Esophagus muscularis mucosa (tissue), 3 donors: ENCODE results near the gene NRXN3.

Experiments used
- POLR2A ChIP-seq: fragments of 450-650 bp; IDR thresholded peaks from one replicate; pipeline ENCODE4 v1.6.1; 2017; ENCODE audit warnings: antibody characterized with exemption, moderate library complexity, mild to moderate bottlenecking, low read depth
- POLR2AphosphoS5 ChIP-seq, 2 donors: sonication (generic); formaldehyde crosslinking; IDR thresholded peaks; one replicate each; pipeline ENCODE4 v1.6.1; 2017; ENCODE audit warnings: antibody characterized with exemption in 2 of 2
- TF ChIP-seq, protein P1 (sequence below), 3 experiments: fragments of 200-600 bp in 2 of 3; fragments of 450-650 bp in 1 of 3; sonication (generic) in 2 of 3; IDR thresholded peaks; one replicate each; pipeline ENCODE4 v1.5.1; 2017 to 2019; ENCODE audit warnings: antibody characterized with exemption in 3 of 3, mild to moderate bottlenecking in 2 of 3, moderate library complexity in 1 of 3

DNA sequence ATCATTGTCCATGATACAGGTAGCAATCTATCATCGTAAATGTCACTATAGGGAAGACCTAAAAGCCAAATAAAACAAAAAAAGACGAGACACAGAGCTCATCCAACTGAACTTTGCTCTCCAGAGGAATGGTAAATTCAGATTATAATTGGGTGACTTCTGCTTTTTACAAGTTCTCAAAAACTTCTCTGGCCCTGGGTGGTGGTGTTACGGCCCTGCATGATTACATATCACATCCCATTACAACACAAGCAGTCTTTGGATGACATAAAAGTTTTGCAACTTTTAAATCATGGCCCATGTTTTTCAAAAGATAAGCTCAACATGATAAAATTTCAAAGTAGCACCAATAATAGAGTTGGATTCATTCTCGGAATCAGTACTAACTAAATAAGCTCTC, 1741.6 kb downstream of the NRXN3 start:
- TF ChIP-seq, protein P1, sequence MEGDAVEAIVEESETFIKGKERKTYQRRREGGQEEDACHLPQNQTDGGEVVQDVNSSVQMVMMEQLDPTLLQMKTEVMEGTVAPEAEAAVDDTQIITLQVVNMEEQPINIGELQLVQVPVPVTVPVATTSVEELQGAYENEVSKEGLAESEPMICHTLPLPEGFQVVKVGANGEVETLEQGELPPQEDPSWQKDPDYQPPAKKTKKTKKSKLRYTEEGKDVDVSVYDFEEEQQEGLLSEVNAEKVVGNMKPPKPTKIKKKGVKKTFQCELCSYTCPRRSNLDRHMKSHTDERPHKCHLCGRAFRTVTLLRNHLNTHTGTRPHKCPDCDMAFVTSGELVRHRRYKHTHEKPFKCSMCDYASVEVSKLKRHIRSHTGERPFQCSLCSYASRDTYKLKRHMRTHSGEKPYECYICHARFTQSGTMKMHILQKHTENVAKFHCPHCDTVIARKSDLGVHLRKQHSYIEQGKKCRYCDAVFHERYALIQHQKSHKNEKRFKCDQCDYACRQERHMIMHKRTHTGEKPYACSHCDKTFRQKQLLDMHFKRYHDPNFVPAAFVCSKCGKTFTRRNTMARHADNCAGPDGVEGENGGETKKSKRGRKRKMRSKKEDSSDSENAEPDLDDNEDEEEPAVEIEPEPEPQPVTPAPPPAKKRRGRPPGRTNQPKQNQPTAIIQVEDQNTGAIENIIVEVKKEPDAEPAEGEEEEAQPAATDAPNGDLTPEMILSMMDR (IDR thresholded peaks at IDR 0.05) = no peak
- TF ChIP-seq POLR2AphosphoS5 (IDR thresholded peaks at IDR 0.05) (no peak), POLR2A (no peak)
